HG03457 (cell line): ENCODE measurements around the gene CACNA1C.
A peak's percentile ranks its signal among the peaks of the same experiment; 100 is the strongest.

ENCODE experiments used
- ATAC-seq: cut with Tn5 transposase; IDR thresholded peaks from one replicate; pipeline ENCODE4 v1.9.1; 2021; ENCODE audit warnings: moderate number of reproducible peaks; ENCODE audit not compliant: unreplicated experiment

Gene CACNA1C

GRCh38 chr12:2034633-2035430, 18.0 kb upstream of the CACNA1C start:
- peak; percentile 61 for ATAC-seq

- no peak for ATAC-seq
Measured at GRCh38 chr12:2035431-2036055, 17.2 kb upstream of the CACNA1C start.

- no peak for ATAC-seq
Measured at GRCh38 chr12:2039034-2039433, 13.8 kb upstream of the CACNA1C start.

- ATAC-seq = no peak
Measured at GRCh38 chr12:2043054-2043453, 9.7 kb upstream of the CACNA1C start.

- no peak for ATAC-seq
Measured at GRCh38 chr12:2044165-2044564, 8.6 kb upstream of the CACNA1C start.

- no peak for ATAC-seq
Measured at GRCh38 chr12:2046957-2047356, 5.8 kb upstream of the CACNA1C start.

- no peak for ATAC-seq
Measured at GRCh38 chr12:2047752-2048151, 5.0 kb upstream of the CACNA1C start.

GRCh38 chr12:2049604-2050540, 2.9 kb upstream of the CACNA1C start:
- ATAC-seq = no peak

GRCh38 chr12:2051700-2052621, 826 bp upstream of the CACNA1C start:
- no peak for ATAC-seq

- ATAC-seq = no peak
Measured at GRCh38 chr12:2053691-2054090, 904 bp downstream of the CACNA1C start.

- no peak for ATAC-seq
Measured at GRCh38 chr12:2054091-2055018, 1.6 kb downstream of the CACNA1C start.

GRCh38 chr12:2057041-2057794, 4.4 kb downstream of the CACNA1C start:
- no peak for ATAC-seq

- no peak for ATAC-seq
Measured at GRCh38 chr12:2057795-2058408, 5.1 kb downstream of the CACNA1C start.

- no peak for ATAC-seq
Measured at GRCh38 chr12:2058837-2059236, 6.0 kb downstream of the CACNA1C start.

- ATAC-seq = no peak
Measured at GRCh38 chr12:2061402-2061801, 8.6 kb downstream of the CACNA1C start.

GRCh38 chr12:2064071-2064507, 11.3 kb downstream of the CACNA1C start:
- no peak for ATAC-seq

- ATAC-seq = no peak
Measured at GRCh38 chr12:2068653-2069052, 15.9 kb downstream of the CACNA1C start.

GRCh38 chr12:2070440-2071045, 17.8 kb downstream of the CACNA1C start:
- ATAC-seq = no peak
